GM12872 (cell line): ENCODE measurements around the gene OR1M1.

Source experiments
- CTCF ChIP-seq: IDR thresholded peaks from 3 replicates; pipeline ENCODE4 v1.5.1; 2011; ENCODE audit warnings: low read depth, mild to moderate bottlenecking, low read length, moderate library complexity; ENCODE audit not compliant: insufficient read depth

OR1M1 gene

GRCh38 chr19:9132422-9132821 is 45.6 kb downstream of the OR1M1 start:
- TF ChIP-seq CTCF: no peak

GRCh38 chr19:9139609-9140158 is 52.8 kb downstream of the OR1M1 start:
- no peak for TF ChIP-seq CTCF

- TF ChIP-seq CTCF: no peak
These were observed 53.5 kb downstream of the OR1M1 start, which contains the start of gene ZNF317 for GRCh38 chr19:9140159-9140874. Gene ZNF317, plus strand, starts transcription at chr19:9140397. Its CDS starts 15,620 bp downstream, at chr19:9156017.

- no peak for TF ChIP-seq CTCF
These were observed 58.1 kb downstream of the OR1M1 start for GRCh38 chr19:9144920-9145319.
